Measurements from ENCODE around the gene FOXN3.

- TF ChIP-seq FOXA1 (IDR thresholded peaks at IDR 0.05) = no peak
- no peak for TF ChIP-seq LEF1 (IDR thresholded peaks at IDR 0.05; ENCODE audit: borderline replicate concordance)
- no peak for TF ChIP-seq ZNF384 (IDR thresholded peaks at IDR 0.05)
- no peak for TF ChIP-seq HDGF (IDR thresholded peaks at IDR 0.05; ENCODE audit: borderline replicate concordance)
- TF ChIP-seq CTBP1 (IDR thresholded peaks at IDR 0.05; ENCODE audit: borderline replicate concordance) = no peak
- no peak for TF ChIP-seq FOXM1 (IDR thresholded peaks at IDR 0.05; ENCODE audit: borderline replicate concordance)
- no peak for TF ChIP-seq SP1 (IDR thresholded peaks at IDR 0.05)
- no peak for TF ChIP-seq NFRKB (IDR thresholded peaks at IDR 0.05)
- TF ChIP-seq ELF4 (IDR thresholded peaks at IDR 0.05) = no peak
- TF ChIP-seq ARNT (IDR thresholded peaks at IDR 0.05) = no peak
- no peak for TF ChIP-seq TARDBP (IDR thresholded peaks at IDR 0.05)
Measured at GRCh38 chr14:89236851-89237250, 180.2 kb downstream of the FOXN3 start.
